Spleen (tissue), 7 donors: ENCODE results near the gene SOAT2.

Source experiments
- CTCF ChIP-seq, 11 experiments: fragments of 200-600 bp in 7 of 11; fragments of 450-650 bp in 4 of 11; sonication (generic) in 4 of 11; IDR thresholded peaks in 8 of 11; conservative IDR thresholded peaks in 3 of 11; 1 replicate in 7 of 11; 2 replicates in 4 of 11; pipeline versions ENCODE4 v1.4.0 to v1.8.0; 2016 to 2021; ENCODE audit warnings: antibody characterized with exemption in 11 of 11, inconsistent platforms in 4 of 11, mild to moderate bottlenecking in 1 of 11
- POLR2AphosphoS5 ChIP-seq, 3 donors: sonication (generic); formaldehyde crosslinking; IDR thresholded peaks; one replicate each; pipeline ENCODE4 v1.5.1; 2017; ENCODE audit warnings: antibody characterized with exemption in 3 of 3
- donor health status: DM: no; HTN: no; CAD: no; lungs with moderate emphysema.
- donor health status: DM: no; HTN: no; CAD: no.
- donor health status: DM: no; HTN: no; CAD: no.

- TF ChIP-seq CTCF (IDR thresholded peaks at IDR 0.05 in 8 of 11, conservative IDR thresholded peaks at IDR 0.05 in 3 of 11) = no peak
- peak in 2 of 3 donors; percentile 5 to 21 for TF ChIP-seq POLR2AphosphoS5 (IDR thresholded peaks at IDR 0.05)
Measured at GRCh38 chr12:53060064-53060720, 43.1 kb upstream of the SOAT2 start.
